Adrenal gland (tissue), 12 donors: ENCODE data around the gene MBNL2. TPM values are rescaled to one million over a fixed set of nuclear protein-coding genes. Genes with fewer than 3 reads are reported as not detected.

Experiments
- DNase-seq, 7 donors: peaks; one replicate each; pipeline ENCODE4 v3.0.0-alpha.2; 2019 to 2020
- H3K27ac ChIP-seq, 5 donors: fragments of 200-600 bp; sonication (generic) in 4 of 5; 1 replicate in 3 of 5; 2 replicates in 2 of 5; pipeline versions ENCODE4 v1.5.1 to v1.8.0; 2016 to 2020; ENCODE audit warnings: mild to moderate bottlenecking in 1 of 5
- H3K27me3 ChIP-seq: fragments of 200-600 bp; 2 replicates; pipeline ENCODE4 v1.8.0; 2021
- H3K36me3 ChIP-seq, 2 donors: fragments of 200-600 bp; replicated peaks in 1 of 2; 1 replicate in 1 of 2; 2 replicates in 1 of 2; pipeline versions ENCODE4 v1.5.1 to v1.8.0; 2018 to 2022
- H3K4me1 ChIP-seq, 2 donors: fragments of 200-600 bp; replicated peaks in 1 of 2; 1 replicate in 1 of 2; 2 replicates in 1 of 2; pipeline versions ENCODE4 v1.5.1 to v1.8.0; 2018 to 2021
- H3K4me3 ChIP-seq, 4 donors: fragments of 200-600 bp; sonication (generic) in 3 of 4; one replicate each; pipeline ENCODE4 v1.5.1; 2016 to 2018
- H3K9me3 ChIP-seq, 3 donors: fragments of 200-600 bp; sonication (generic) in 1 of 3; replicated peaks in 1 of 3; 1 replicate in 2 of 3; 2 replicates in 1 of 3; pipeline versions ENCODE4 v1.5.1 to v1.8.0; 2016 to 2021
- CTCF ChIP-seq, 6 experiments: fragments of 450-650 bp in 4 of 6; fragments of 200-600 bp in 2 of 6; sonication (generic) in 1 of 6; IDR thresholded peaks; 1 replicate in 5 of 6; 2 replicates in 1 of 6; pipeline versions ENCODE4 v1.5.1 to v1.8.0; 2016 to 2021; ENCODE audit warnings: antibody characterized with exemption in 6 of 6, mild to moderate bottlenecking in 2 of 6, moderate library complexity in 1 of 6
- POLR2A ChIP-seq, 2 donors: fragments of 450-650 bp; IDR thresholded peaks; one replicate each; pipeline ENCODE4 v1.6.1; 2017; ENCODE audit warnings: antibody characterized with exemption in 2 of 2, mild to moderate bottlenecking in 2 of 2, moderate library complexity in 1 of 2
- WGBS, 4 donors: extraction: QIAGEN DNeasy Blood & Tissue Kit in 2 of 4; methylation state at CpG; one replicate each; pipeline versions ENCODE4 v1.1.5 to v1.1.7; 2013 to 2017; 5-methylcytosine and 5-hydroxymethylcytosine counted together
- intact Hi-C, 2 donors: fragments of 100-400 bp; cut with DNase I; formaldehyde crosslinking; loops; one replicate each; pipeline versions ENCODE4 v1.14.1 to v1.15.0; 2022 to 2023
- polyA plus RNA-seq, 3 donors: library from polyadenylated mRNA; stranded (reverse); fragments of 200-250 nt in 2 of 3; fragments of 350-450 nt in 1 of 3; fragmentation: Illumina TruSeq in 1 of 3; extraction: RNeasy Lipid Tissue Mini Kit (QIAGEN cat#74804) in 1 of 3; gene quantifications; one replicate each; pipeline ENCODE4 v1.2.3, GENCODE V29; 2013 to 2014
- total RNA-seq, 9 donors: library from RNA; depleted of rRNA in 4 of 9; stranded (reverse); fragments of >200 nt in 4 of 9; fragments of 120-200 nt in 1 of 9; fragmentation: NEBNext Ultra II Directional in 1 of 9; extraction: Animal tissue kit (Norgen Biotek cat#: 25700) in 1 of 9; gene quantifications; one replicate each; pipeline versions ENCODE4 v1.1.0 to v1.2.4, GENCODE V29; 2013 to 2023
- donor health status: healthy with polysubstance abuse.
- donor health status: Bipolar disorder and iron deficiency.
- donor health status: DM: yes; HTN: yes; CAD: no.
- donor health status: DM: no; HTN: no; CAD: no.
- donor health status: DM: no; HTN: no; CAD: no.
- donor health status: DM: yes; HTN: yes; CAD: no.

MBNL2 gene
- total and polyA plus RNA-seq, 12 donors, result 29.2 to 250 (median 130) TPM

GRCh38 chr13:97189928-97190327, 32.2 kb upstream of the MBNL2 start:
- no peaks in the 10 kb centered on the region for H3K27me3 ChIP-seq
- no peaks in the 10 kb centered on the region for H3K9me3 ChIP-seq
- intact Hi-C loops, result no loop called here
- TF ChIP-seq POLR2A (IDR thresholded peaks at IDR 0.05) (no peak), CTCF (IDR thresholded peaks at IDR 0.05) (no peak)
- H3K4me3 ChIP-seq, result no peak overlapping the region
- DNase-seq, result no peak
- WGBS, 4 donors, result 84 to 93% (median 86%) methylated on average over 10 of the region's 10 CpGs
- peaks cover 0 to 2% of the 10 kb centered on the region in 2 donors for H3K4me1 ChIP-seq
- no peak overlapping the region for H3K27ac ChIP-seq
- H3K36me3 ChIP-seq, result no peaks in the 10 kb centered on the region

DNA sequence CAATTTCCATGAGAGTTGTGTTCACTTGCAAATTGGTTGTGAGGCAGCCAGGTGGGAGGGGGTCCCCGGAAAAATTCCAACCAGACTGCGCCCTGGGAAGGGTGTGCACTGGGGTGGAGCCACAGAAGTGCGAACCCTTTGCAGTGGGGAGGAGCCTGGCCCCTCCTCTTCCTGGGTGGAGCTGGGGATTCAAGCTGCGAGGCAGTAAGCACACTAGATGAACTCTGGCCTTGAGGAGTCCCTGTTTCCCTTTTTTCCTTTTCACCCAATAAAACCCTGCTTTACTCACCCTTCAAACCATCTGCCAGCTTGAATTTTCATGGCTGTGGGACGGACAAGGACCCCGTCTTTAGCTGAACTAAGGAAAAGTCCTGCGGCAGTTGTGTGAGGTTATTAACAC, 31.0 kb upstream of the MBNL2 start:
- Histone ChIP-seq H3K4me3 (no peak overlapping the region), H3K27me3 (no peaks in the 10 kb centered on the region), H3K27ac (no peak overlapping the region), H3K36me3 (no peaks in the 10 kb centered on the region), H3K4me1 (peaks cover 0 to 8% of the 10 kb centered on the region in 2 donors), H3K9me3 (no peaks in the 10 kb centered on the region)
- TF ChIP-seq CTCF (IDR thresholded peaks at IDR 0.05) (no peak), POLR2A (IDR thresholded peaks at IDR 0.05) (no peak)
- DNase-seq, result no peak
- intact Hi-C loops, result no loop called here
- 78 to 89% (median 79%) methylated on average over 7 of the region's 7 CpGs for WGBS, 4 donors

- WGBS, 4 donors, result 44 to 53% (median 50%) methylated on average over 2 of the region's 2 CpGs
- Histone ChIP-seq H3K4me3 (no peak overlapping the region), H3K9me3 (no peaks in the 10 kb centered on the region), H3K27me3 (no peaks in the 10 kb centered on the region), H3K36me3 (no peaks in the 10 kb centered on the region), H3K4me1 (peaks cover 0 to 8% of the 10 kb centered on the region in 2 donors), H3K27ac (no peak overlapping the region)
- intact Hi-C loops, result no loop called here
- DNase-seq, result no peak
- no peak for TF ChIP-seq POLR2A (IDR thresholded peaks at IDR 0.05)
- no peak for TF ChIP-seq CTCF (IDR thresholded peaks at IDR 0.05)
These were observed 30.5 kb upstream of the MBNL2 start for GRCh38 chr13:97191615-97192014.

GRCh38 chr13:97192166-97192565, 30.0 kb upstream of the MBNL2 start:
- H3K4me3 ChIP-seq, result no peak overlapping the region
- 86 to 90% (median 87%) methylated on average over 3 of the region's 3 CpGs for WGBS, 4 donors
- H3K27ac ChIP-seq, result no peak overlapping the region
- intact Hi-C loops, result no loop called here
- H3K4me1 ChIP-seq, result peaks cover 0 to 8% of the 10 kb centered on the region in 2 donors
- no peaks in the 10 kb centered on the region for H3K9me3 ChIP-seq
- H3K36me3 ChIP-seq, result no peaks in the 10 kb centered on the region
- TF ChIP-seq CTCF (IDR thresholded peaks at IDR 0.05) (no peak), POLR2A (IDR thresholded peaks at IDR 0.05) (no peak)
- H3K27me3 ChIP-seq, result no peaks in the 10 kb centered on the region
- no peak for DNase-seq
